GM19099 (cell line): ENCODE data around the gene REEP1.

ENCODE experiments used
- POLR2A ChIP-seq: IDR thresholded peaks from 3 replicates; pipeline ENCODE4 v1.6.1; 2011; ENCODE audit warnings: low read depth; ENCODE audit not compliant: insufficient read length; ENCODE audit errors: extremely low read depth

REEP1 gene

GRCh38 chr2:86284987-86285386 lies 52.4 kb downstream of the REEP1 start:
- TF ChIP-seq POLR2A, result no peak

GRCh38 chr2:86284401-86284841 lies 53.0 kb downstream of the REEP1 start:
- no peak for TF ChIP-seq POLR2A

GRCh38 chr2:86283411-86284030 lies 53.9 kb downstream of the REEP1 start:
- TF ChIP-seq POLR2A, result no peak

- TF ChIP-seq POLR2A, result no peak
Observed at GRCh38 chr2:86281066-86281700, 56.2 kb downstream of the REEP1 start.

GRCh38 chr2:86280191-86280667 lies 57.2 kb downstream of the REEP1 start:
- no peak for TF ChIP-seq POLR2A

- no peak for TF ChIP-seq POLR2A
Observed at GRCh38 chr2:86275962-86276361, 61.5 kb downstream of the REEP1 start.

- no peak for TF ChIP-seq POLR2A
Observed at GRCh38 chr2:86275384-86275799, 62.0 kb downstream of the REEP1 start.

- TF ChIP-seq POLR2A, result no peak
Observed at GRCh38 chr2:86274918-86275275, 62.5 kb downstream of the REEP1 start.

- TF ChIP-seq POLR2A, result no peak
Observed at GRCh38 chr2:86274265-86274917, 63.0 kb downstream of the REEP1 start.

GRCh38 chr2:86272111-86272510 lies 65.3 kb downstream of the REEP1 start:
- no peak for TF ChIP-seq POLR2A

GRCh38 chr2:86271248-86271647 lies 66.2 kb downstream of the REEP1 start:
- TF ChIP-seq POLR2A, result no peak

- TF ChIP-seq POLR2A, result no peak
Observed at GRCh38 chr2:86263956-86264355, 73.5 kb downstream of the REEP1 start.

- TF ChIP-seq POLR2A, result no peak
Observed at GRCh38 chr2:86260978-86261377, 76.4 kb downstream of the REEP1 start.

- no peak for TF ChIP-seq POLR2A
Observed at GRCh38 chr2:86258106-86258505, 79.3 kb downstream of the REEP1 start.

GRCh38 chr2:86256982-86257381 lies 80.4 kb downstream of the REEP1 start:
- TF ChIP-seq POLR2A, result no peak

- no peak for TF ChIP-seq POLR2A
Observed at GRCh38 chr2:86256300-86256699, 81.1 kb downstream of the REEP1 start.

- no peak for TF ChIP-seq POLR2A
Observed at GRCh38 chr2:86254576-86255538, 82.6 kb downstream of the REEP1 start.
